PC-3 (cell line): ENCODE data around the gene KSR2.

Experiments used
- CTCF ChIP-seq: fragments of 300-600 bp; sonication (generic); conservative IDR thresholded peaks from 2 replicates; pipeline ENCODE4 v1.5.1; 2017; ENCODE audit warnings: antibody characterized with exemption, low read depth, mild to moderate bottlenecking, low read length
- EZH2 ChIP-seq: fragments of 300-600 bp; sonication (generic); IDR thresholded peaks from one replicate; pipeline ENCODE4 v1.6.1; 2017; ENCODE audit warnings: antibody characterized with exemption, mild to moderate bottlenecking, low read length; ENCODE audit not compliant: unreplicated experiment

DNA sequence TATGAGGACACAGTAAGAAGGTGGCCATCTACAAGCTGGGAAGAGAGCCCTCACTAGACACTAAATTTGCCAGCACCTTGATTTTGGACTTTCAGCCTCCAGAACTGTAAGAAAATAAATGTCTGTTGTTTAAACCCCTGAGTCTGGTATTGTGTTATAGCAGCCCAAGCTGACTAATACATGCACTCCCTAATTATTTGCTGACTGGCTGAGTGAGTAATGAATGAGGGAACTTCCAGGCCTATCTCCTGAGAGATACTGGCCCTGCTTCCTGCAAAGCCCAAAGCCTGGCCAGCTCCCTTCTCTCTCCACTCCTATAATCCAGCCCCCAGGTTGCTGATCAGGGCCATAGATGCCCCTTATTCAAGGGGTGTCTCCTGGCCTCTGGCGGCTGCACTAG, 487.3 kb downstream of the KSR2 start:
- no peak for TF ChIP-seq CTCF
- no peak for TF ChIP-seq EZH2
